Measurements from ENCODE around the gene FCHSD2. TPM values are rescaled to one million over a fixed set of nuclear protein-coding genes. Genes with fewer than 3 reads are reported as not detected.

FCHSD2 gene
- total and polyA plus RNA-seq, 4 donors, result 14.7 to 41.6 (median 32.6) TPM

- TF ChIP-seq CTCF (IDR thresholded peaks at IDR 0.05; ENCODE audit: control extremely low read depth, extremely low read depth), result no peak
- DNase-seq, result no peak
- Histone ChIP-seq H3K9me3 (ENCODE audit: control insufficient read depth in 4 of 4, insufficient read depth in 3 of 4, low read length in 3 of 4) (no peaks in the 10 kb centered on the region), H3K36me3 (ENCODE audit: control insufficient read depth in 4 of 4, insufficient read depth in 4 of 4, low read length in 4 of 4) (no peaks in the 10 kb centered on the region), H3K4me1 (ENCODE audit: control insufficient read depth in 5 of 5, insufficient read depth in 5 of 5, low read length in 5 of 5) (peaks cover 0 to 9% (median 4%) of the 10 kb centered on the region in 5 donors), H3K27me3 (ENCODE audit: control insufficient read depth in 3 of 3, insufficient read depth in 3 of 3, low read length in 2 of 3) (no peaks in the 10 kb centered on the region), H3K9ac (ENCODE audit: insufficient read depth in 1 of 2, low read length in 2 of 2) (no peak overlapping the region), H3K4me3 (no peak overlapping the region), H3K27ac (ENCODE audit: low read depth in 1 of 2, low read length in 1 of 2) (peak overlapping the region in 1 of 2 donors; percentile 35)
- 42 to 52% methylated on average over 3 of the region's 3 CpGs for whole genome bisulfite sequencing, 2 donors
- no peak for ATAC-seq (ENCODE audit: insufficient read depth, low FRiP score)
Observed at GRCh38 chr11:73167363-73167954, 25.3 kb upstream of the FCHSD2 start.

GRCh38 chr11:73164803-73165540 is 22.9 kb upstream of the FCHSD2 start:
- no peak for TF ChIP-seq CTCF (IDR thresholded peaks at IDR 0.05; ENCODE audit: control extremely low read depth, extremely low read depth)
- no peak overlapping the region for H3K9ac ChIP-seq (ENCODE audit: insufficient read depth in 1 of 2, low read length in 2 of 2)
- no peak overlapping the region for H3K4me3 ChIP-seq
- no peaks in the 10 kb centered on the region for H3K27me3 ChIP-seq (ENCODE audit: control insufficient read depth in 3 of 3, insufficient read depth in 3 of 3, low read length in 2 of 3)
- H3K27ac ChIP-seq (ENCODE audit: low read depth in 1 of 2, low read length in 1 of 2), result no peak overlapping the region
- ATAC-seq (ENCODE audit: insufficient read depth, low FRiP score) (no peak), DNase-seq (no peak)
- 90 to 95% methylated on average over 2 of the region's 2 CpGs for WGBS, 2 donors
- no peaks in the 10 kb centered on the region for H3K36me3 ChIP-seq (ENCODE audit: control insufficient read depth in 4 of 4, insufficient read depth in 4 of 4, low read length in 4 of 4)
- peaks cover 0 to 8% (median 2%) of the 10 kb centered on the region in 5 donors for H3K4me1 ChIP-seq (ENCODE audit: control insufficient read depth in 5 of 5, insufficient read depth in 5 of 5, low read length in 5 of 5)
- no peaks in the 10 kb centered on the region for H3K9me3 ChIP-seq (ENCODE audit: control insufficient read depth in 4 of 4, insufficient read depth in 3 of 4, low read length in 3 of 4)

GRCh38 chr11:73163638-73164174 is 21.6 kb upstream of the FCHSD2 start:
- peaks cover 0 to 8% (median under 1%) of the 10 kb centered on the region in 5 donors for H3K4me1 ChIP-seq (ENCODE audit: control insufficient read depth in 5 of 5, insufficient read depth in 5 of 5, low read length in 5 of 5)
- ATAC-seq (ENCODE audit: insufficient read depth, low FRiP score) (no peak), DNase-seq (no peak)
- no peaks in the 10 kb centered on the region for H3K27me3 ChIP-seq (ENCODE audit: control insufficient read depth in 3 of 3, insufficient read depth in 3 of 3, low read length in 2 of 3)
- no peak overlapping the region for H3K4me3 ChIP-seq
- H3K36me3 ChIP-seq (ENCODE audit: control insufficient read depth in 4 of 4, insufficient read depth in 4 of 4, low read length in 4 of 4), result no peaks in the 10 kb centered on the region
- H3K9ac ChIP-seq (ENCODE audit: insufficient read depth in 1 of 2, low read length in 2 of 2), result no peak overlapping the region
- WGBS, 2 donors, result 96 to 97% methylated on average over 2 of the region's 2 CpGs
- H3K9me3 ChIP-seq (ENCODE audit: control insufficient read depth in 4 of 4, insufficient read depth in 3 of 4, low read length in 3 of 4), result no peaks in the 10 kb centered on the region
- TF ChIP-seq CTCF (IDR thresholded peaks at IDR 0.05; ENCODE audit: control extremely low read depth, extremely low read depth), result no peak
- no peak overlapping the region for H3K27ac ChIP-seq (ENCODE audit: low read depth in 1 of 2, low read length in 1 of 2)
